Thyroid gland (tissue), 4 donors: Measurements from ENCODE around the gene ZNF611. TPM values are rescaled to one million over a fixed set of nuclear protein-coding genes. Genes with fewer than 3 reads are reported as not detected.
"Not testable (repeated sequence)": the region's sequence is repeated elsewhere in the genome, so short reads cannot be mapped to it uniquely, and the experiment has no call there.

Experiments used
- DNase-seq, 2 donors: peaks; one replicate each; pipeline ENCODE4 v3.0.0-alpha.2; 2019
- H3K27ac ChIP-seq, 3 donors: fragments of 200-600 bp; sonication (generic); 1 replicate in 2 of 3; 2 replicates in 1 of 3; pipeline ENCODE4 v1.5.1; 2016 to 2019; ENCODE audit warnings: mild to moderate bottlenecking in 1 of 3, moderate library complexity in 1 of 3
- H3K27me3 ChIP-seq: fragments of 200-600 bp; sonication (generic); one replicate; pipeline ENCODE4 v1.5.1; 2019
- H3K36me3 ChIP-seq, 2 donors: fragments of 200-600 bp; sonication (generic); one replicate each; pipeline ENCODE4 v1.5.1; 2016 to 2019
- H3K4me1 ChIP-seq, 2 donors: fragments of 200-600 bp; sonication (generic); one replicate each; pipeline ENCODE4 v1.5.1; 2017 to 2019
- H3K4me3 ChIP-seq, 3 donors: fragments of 200-600 bp; sonication (generic); replicated peaks in 1 of 3; 1 replicate in 2 of 3; 2 replicates in 1 of 3; pipeline ENCODE4 v1.5.1; 2016; ENCODE audit warnings: mild to moderate bottlenecking in 1 of 3
- H3K9me3 ChIP-seq: fragments of 200-600 bp; sonication (generic); one replicate; pipeline ENCODE4 v1.5.1; 2017
- POLR2A ChIP-seq, 2 donors: fragments of 450-650 bp; IDR thresholded peaks; one replicate each; pipeline ENCODE4 v1.6.1; 2017; ENCODE audit warnings: antibody characterized with exemption in 2 of 2, mild to moderate bottlenecking in 2 of 2, moderate library complexity in 1 of 2
- WGBS, 2 donors: methylation state at CpG; one replicate each; pipeline ENCODE4 v1.1.5; 2017; 5-methylcytosine and 5-hydroxymethylcytosine counted together
- intact Hi-C: fragments of 100-400 bp; cut with DNase I; formaldehyde crosslinking; loops from one replicate; pipeline ENCODE4 v1.15.1; 2023
- total RNA-seq, 4 donors: library from RNA; depleted of rRNA; stranded (reverse); fragments of >200 nt; gene quantifications; one replicate each; pipeline ENCODE4 v1.2.3, GENCODE V29; 2016
- TF ChIP-seq, protein P1 (sequence below), 6 experiments: fragments of 200-600 bp in 3 of 6; fragments of 450-650 bp in 3 of 6; sonication (generic) in 3 of 6; IDR thresholded peaks; one replicate each; pipeline ENCODE4 v1.5.1; 2016 to 2019; ENCODE audit warnings: antibody characterized with exemption in 6 of 6, mild to moderate bottlenecking in 2 of 6, inconsistent platforms in 1 of 6, moderate library complexity in 1 of 6

The ZNF611 gene
- total RNA-seq, 4 donors from 2014 or later = 12.8 to 34.8 (median 24.5) TPM

DNA sequence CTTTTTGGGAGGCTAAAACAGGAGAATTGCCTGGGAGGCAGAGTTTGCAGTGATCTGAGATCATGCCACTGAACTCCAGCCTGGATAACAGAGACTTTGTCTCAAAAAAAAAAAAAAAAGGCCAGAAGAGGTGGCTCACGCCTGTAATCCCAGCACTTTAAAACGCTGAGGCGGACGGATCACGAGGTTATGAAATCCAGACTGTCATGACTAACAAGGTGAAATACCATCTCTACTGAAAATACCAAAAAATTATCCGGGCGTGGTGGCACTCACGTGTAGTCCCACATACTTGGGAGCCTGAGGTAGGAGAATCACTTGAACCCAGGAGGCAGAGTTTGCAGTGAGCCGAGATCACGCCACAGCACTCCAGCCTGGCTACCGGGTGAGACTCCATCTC, 39.9 kb downstream of the ZNF611 start:
- DNase-seq = no peak
- Histone ChIP-seq H3K36me3 (no peaks in the 10 kb centered on the region), H3K4me3 (no peak overlapping the region), H3K27ac (no peak overlapping the region), H3K4me1 (peaks cover 0 to 7% of the 10 kb centered on the region in 2 donors), H3K27me3 (no peaks in the 10 kb centered on the region), H3K9me3 (no peaks in the 10 kb centered on the region)
- TF ChIP-seq, protein P1, sequence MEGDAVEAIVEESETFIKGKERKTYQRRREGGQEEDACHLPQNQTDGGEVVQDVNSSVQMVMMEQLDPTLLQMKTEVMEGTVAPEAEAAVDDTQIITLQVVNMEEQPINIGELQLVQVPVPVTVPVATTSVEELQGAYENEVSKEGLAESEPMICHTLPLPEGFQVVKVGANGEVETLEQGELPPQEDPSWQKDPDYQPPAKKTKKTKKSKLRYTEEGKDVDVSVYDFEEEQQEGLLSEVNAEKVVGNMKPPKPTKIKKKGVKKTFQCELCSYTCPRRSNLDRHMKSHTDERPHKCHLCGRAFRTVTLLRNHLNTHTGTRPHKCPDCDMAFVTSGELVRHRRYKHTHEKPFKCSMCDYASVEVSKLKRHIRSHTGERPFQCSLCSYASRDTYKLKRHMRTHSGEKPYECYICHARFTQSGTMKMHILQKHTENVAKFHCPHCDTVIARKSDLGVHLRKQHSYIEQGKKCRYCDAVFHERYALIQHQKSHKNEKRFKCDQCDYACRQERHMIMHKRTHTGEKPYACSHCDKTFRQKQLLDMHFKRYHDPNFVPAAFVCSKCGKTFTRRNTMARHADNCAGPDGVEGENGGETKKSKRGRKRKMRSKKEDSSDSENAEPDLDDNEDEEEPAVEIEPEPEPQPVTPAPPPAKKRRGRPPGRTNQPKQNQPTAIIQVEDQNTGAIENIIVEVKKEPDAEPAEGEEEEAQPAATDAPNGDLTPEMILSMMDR (IDR thresholded peaks at IDR 0.05) = no peak
- no peak for TF ChIP-seq POLR2A (IDR thresholded peaks at IDR 0.05)
- intact Hi-C loops = loop anchor here (5.0 kb wide), 1 partner anchor 58 kb away; the partner anchor contains the start of gene ZNF83
- 91 to 93% methylated on average over 11 of the region's 11 CpGs for WGBS, 2 donors

DNA sequence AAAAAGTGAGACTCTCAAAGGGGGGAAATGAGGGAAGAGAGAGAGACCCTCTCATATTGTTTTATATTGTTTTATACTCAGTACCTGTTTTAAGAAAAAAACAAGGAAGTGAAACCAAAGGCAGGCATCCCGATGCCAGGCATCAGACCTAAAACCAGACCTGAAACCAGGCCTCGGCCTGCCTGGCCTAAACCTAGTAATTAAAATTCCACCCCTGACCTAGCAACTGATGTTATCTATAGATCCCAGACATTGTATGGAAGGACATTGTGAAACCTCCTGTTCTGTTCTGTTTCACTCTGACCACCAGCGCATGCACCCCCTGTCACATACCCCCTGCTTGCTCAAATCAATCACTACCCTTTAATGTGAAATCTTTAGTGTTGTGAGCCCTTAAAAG, 40.6 kb downstream of the ZNF611 start:
- not testable (repeated sequence) for H3K9me3 ChIP-seq, H3K27ac ChIP-seq, H3K4me3 ChIP-seq, DNase-seq, H3K4me1 ChIP-seq, H3K36me3 ChIP-seq, H3K27me3 ChIP-seq
- 75 to 94% methylated on average over 3 of the region's 3 CpGs for WGBS, 2 donors
- intact Hi-C loops = loop anchor here (5.0 kb wide), 1 partner anchor 57 kb away; the partner anchor contains the start of gene ZNF83

DNA sequence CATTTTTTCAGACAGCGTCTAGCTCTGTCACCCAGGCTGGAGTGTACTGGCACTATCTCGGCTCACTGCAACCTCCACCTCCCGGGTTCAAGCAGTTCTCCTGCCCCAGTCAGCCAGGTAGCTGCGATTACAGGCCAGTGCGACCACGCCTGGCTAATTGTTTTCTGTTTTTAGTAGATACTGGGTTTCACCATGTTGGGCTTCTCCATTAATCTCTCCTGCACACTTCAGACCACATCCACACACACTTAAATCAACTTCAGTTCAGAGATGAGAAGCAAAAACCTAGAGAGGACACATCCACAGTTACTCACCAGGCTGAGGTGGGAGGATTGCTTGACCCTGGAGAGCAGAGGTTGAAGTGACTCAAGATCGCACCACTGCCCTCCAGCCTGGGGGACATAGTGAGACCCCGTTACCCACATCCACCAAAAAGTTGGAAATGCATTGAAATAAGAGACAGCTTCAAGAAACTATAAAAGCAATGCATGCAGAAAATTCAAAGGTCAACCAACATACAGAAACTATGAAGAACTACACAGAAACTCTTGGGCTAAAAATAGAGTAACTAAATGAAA, 42.3 kb downstream of the ZNF611 start:
- H3K9me3 ChIP-seq = no peaks in the 10 kb centered on the region
- no peak for TF ChIP-seq POLR2A (IDR thresholded peaks at IDR 0.05)
- TF ChIP-seq, protein P1 (IDR thresholded peaks at IDR 0.05) = no peak
- 74% methylated on average over 8 of the region's 8 CpGs for WGBS, 2 donors
- no peak overlapping the region for H3K27ac ChIP-seq
- intact Hi-C loops = loop anchor here (5.0 kb wide), 1 partner anchor 55 kb away; the partner anchor contains the start of gene ZNF83
- no peak for DNase-seq
- peaks cover 6 to 15% of the 10 kb centered on the region in 2 donors for H3K4me1 ChIP-seq
- no peaks in the 10 kb centered on the region for H3K36me3 ChIP-seq
- H3K4me3 ChIP-seq = no peak overlapping the region
- H3K27me3 ChIP-seq = no peaks in the 10 kb centered on the region

DNA sequence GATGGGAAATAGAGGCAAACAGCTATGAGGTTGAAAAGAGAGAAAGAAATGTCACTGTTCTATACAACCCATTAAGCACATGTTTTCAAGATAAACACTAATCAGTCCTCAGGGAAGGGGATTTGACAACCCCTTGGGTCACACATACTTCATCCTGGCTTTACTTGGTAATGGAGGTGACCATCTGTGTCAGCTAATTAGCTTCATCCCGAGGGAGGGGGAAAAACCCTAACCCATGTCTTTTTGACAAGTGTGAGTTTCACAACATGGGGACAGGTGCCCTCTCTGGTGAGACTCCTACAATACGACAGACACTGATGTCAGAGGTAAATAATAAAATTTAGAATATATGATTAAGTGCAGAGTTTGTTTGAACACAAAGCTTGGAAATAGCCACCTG, 43.1 kb downstream of the ZNF611 start:
- Histone ChIP-seq H3K4me1 (peaks cover 6 to 15% of the 10 kb centered on the region in 2 donors), H3K9me3 (no peaks in the 10 kb centered on the region), H3K36me3 (no peaks in the 10 kb centered on the region), H3K4me3 (no peak overlapping the region), H3K27ac (no peak overlapping the region), H3K27me3 (no peaks in the 10 kb centered on the region)
- DNase-seq = no peak
- TF ChIP-seq POLR2A (IDR thresholded peaks at IDR 0.05) = no peak
- TF ChIP-seq, protein P1 (IDR thresholded peaks at IDR 0.05) = no peak
- 49 to 71% methylated on average over 2 of the region's 2 CpGs for WGBS, 2 donors
- intact Hi-C loops = loop anchor here (5.0 kb wide), 1 partner anchor 54 kb away; the partner anchor contains the start of gene ZNF83

DNA sequence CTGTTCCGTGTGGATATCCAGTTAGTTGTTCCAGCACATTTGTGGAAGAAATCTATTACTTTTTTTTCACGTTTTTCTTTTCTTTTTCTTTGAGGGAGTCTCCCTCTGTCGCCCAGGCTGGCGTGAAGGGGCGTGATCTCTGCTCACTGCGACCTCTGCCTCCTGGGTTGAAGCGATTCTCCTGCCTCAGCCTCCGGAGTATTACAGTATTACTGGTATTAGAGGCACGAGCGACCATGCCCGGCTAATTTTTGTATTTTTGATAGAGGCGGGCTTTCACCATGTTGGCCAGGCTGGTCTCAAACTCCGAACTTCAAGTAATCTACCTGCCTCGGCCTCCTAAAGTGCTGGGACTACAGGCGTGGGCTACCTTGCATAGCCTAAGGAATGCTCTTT, 43.6 kb downstream of the ZNF611 start:
- Histone ChIP-seq H3K9me3 (no peaks in the 10 kb centered on the region), H3K4me3 (peak overlapping the region in 2 of 3 donors; percentile 71 to 74), H3K4me1 (peaks cover 6 to 15% of the 10 kb centered on the region in 2 donors), H3K27ac (peak overlapping the region; percentile 90 to 95 (median 92)), H3K36me3 (no peaks in the 10 kb centered on the region), H3K27me3 (no peaks in the 10 kb centered on the region)
- TF ChIP-seq, protein P1 (IDR thresholded peaks at IDR 0.05) = no peak
- no peak for TF ChIP-seq POLR2A (IDR thresholded peaks at IDR 0.05)
- WGBS, 2 donors = 45 to 59% methylated on average over 15 of the region's 15 CpGs
- DNase-seq = no peak
- intact Hi-C loops = loop anchor here (5.0 kb wide), 1 partner anchor 54 kb away; the partner anchor contains the start of gene ZNF83
